ENCODE data around the gene CPTP. TPM values are rescaled to one million over a fixed set of nuclear protein-coding genes. Genes with fewer than 3 reads are reported as not detected.

Gene CPTP
- total and polyA plus RNA-seq, 11 donors: 50.7 to 226 (median 72.4) TPM

DNA sequence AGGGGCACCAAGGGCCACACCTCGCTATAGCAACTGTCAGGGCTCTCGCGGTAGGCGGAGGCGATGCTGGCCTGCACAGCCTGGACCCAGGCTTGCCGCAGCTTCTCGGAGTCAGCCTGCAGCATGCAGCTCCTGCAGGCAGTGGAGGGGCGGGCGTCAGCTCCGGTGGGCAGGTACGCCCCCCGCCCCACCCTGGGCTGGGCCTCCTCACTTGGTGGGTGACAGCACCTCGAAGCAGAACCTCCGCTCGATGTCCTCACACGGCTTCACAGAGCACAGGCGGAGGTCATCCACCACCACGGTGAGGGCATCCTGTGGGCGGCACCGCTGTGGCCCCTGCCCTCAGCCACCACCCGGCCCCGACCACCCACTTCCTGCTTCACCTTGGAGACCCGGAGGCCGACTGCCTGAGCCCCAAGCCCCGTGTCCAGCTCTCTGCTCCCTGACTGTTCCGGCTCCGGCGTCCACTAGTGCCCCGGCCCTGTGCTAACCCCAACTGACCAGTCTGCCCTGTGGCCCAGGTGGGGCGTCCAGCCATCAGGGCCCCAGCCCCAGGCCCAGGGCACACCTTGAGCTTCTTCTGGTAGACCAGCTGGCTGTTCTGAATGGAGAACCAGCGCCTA lies 26.7 kb upstream of the CPTP start:
- Histone ChIP-seq H3K36me3 (peaks cover 0 to 60% (median 12%) of the 10 kb centered on the region in 9 donors), H3K4me3 (no peak overlapping the region), H3K4me1 (no peaks in the 10 kb centered on the region), H3K27ac (no peak overlapping the region), H3K27me3 (no peaks in the 10 kb centered on the region), H3K9me3 (no peaks in the 10 kb centered on the region)
- TF ChIP-seq, protein P1, sequence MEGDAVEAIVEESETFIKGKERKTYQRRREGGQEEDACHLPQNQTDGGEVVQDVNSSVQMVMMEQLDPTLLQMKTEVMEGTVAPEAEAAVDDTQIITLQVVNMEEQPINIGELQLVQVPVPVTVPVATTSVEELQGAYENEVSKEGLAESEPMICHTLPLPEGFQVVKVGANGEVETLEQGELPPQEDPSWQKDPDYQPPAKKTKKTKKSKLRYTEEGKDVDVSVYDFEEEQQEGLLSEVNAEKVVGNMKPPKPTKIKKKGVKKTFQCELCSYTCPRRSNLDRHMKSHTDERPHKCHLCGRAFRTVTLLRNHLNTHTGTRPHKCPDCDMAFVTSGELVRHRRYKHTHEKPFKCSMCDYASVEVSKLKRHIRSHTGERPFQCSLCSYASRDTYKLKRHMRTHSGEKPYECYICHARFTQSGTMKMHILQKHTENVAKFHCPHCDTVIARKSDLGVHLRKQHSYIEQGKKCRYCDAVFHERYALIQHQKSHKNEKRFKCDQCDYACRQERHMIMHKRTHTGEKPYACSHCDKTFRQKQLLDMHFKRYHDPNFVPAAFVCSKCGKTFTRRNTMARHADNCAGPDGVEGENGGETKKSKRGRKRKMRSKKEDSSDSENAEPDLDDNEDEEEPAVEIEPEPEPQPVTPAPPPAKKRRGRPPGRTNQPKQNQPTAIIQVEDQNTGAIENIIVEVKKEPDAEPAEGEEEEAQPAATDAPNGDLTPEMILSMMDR (IDR thresholded peaks at IDR 0.05): no peak
- TF ChIP-seq POLR2A (IDR thresholded peaks at IDR 0.05): no peak
- intact Hi-C loops (cut with DNase I): loop anchor here in 2 of 10 donors (10.0 kb wide), 2 partner anchors 263 to 313 kb away; partner anchors contain the start of gene PERM1 (in 1 of the 2)
- ATAC-seq: no peak
- 92 to 94% (median 94%) methylated on average over 16 to 31 of the region's 31 CpGs for WGBS, 4 donors
- DNase-seq: no peak

DNA sequence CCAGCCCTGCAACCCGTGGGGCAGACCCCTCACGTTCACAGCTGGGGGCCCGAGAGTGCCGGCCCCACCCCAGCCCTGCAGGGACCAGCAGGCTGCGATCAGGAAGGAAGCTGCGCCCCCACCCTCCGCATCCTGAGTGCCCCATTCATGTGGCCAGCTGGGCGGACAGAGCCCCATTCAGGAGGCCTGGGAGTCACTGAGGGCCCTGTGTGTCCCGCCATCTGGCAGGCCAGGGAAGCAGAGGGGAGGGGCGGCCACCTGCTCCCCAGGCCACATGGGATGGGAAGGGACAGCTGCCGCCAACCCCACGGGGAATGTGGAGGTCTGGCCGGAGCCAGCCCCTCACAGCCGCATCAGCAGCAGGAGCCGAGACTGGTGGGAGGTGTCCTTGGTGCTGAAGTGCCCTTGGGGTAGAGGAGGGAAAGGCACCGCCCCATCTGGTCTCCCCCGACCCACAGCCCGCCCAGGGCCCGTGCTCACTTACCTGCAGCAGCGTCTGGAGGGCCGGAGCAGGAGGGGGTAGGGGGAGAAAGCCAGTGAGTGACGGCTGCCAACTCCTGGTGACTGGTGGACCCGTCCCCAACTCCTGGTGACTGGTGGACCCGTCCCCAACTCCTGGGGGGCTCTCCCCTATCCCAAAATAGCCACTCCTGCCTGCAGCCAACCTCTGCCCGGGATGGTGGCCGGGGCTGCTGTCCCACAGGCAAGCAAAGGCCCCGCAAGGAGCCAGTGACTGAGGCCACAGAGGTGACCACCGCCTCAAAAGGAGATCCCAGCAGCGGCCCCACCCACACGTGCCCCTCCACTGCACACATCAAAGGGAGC lies 25.5 kb upstream of the CPTP start:
- TF ChIP-seq, protein P1 (IDR thresholded peaks at IDR 0.05): no peak
- no peak for TF ChIP-seq POLR2A (IDR thresholded peaks at IDR 0.05)
- no peaks in the 10 kb centered on the region for H3K9me3 ChIP-seq
- ATAC-seq: no peak
- H3K36me3 ChIP-seq: peaks cover 0 to 49% (median 12%) of the 10 kb centered on the region in 9 donors
- no peak for DNase-seq
- H3K27ac ChIP-seq: no peak overlapping the region
- H3K27me3 ChIP-seq: no peaks in the 10 kb centered on the region
- intact Hi-C loops (cut with DNase I): loop anchor here in 2 of 10 donors (10.0 kb wide), 2 partner anchors 264 to 314 kb away; partner anchors contain the start of gene PERM1 (in 1 of the 2)
- peaks cover 0 to 11% (median 3%) of the 10 kb centered on the region in 12 donors for H3K4me1 ChIP-seq
- 58 to 82% (median 62%) methylated on average over 18 to 30 of the region's 30 CpGs for WGBS, 4 donors
- no peak overlapping the region for H3K4me3 ChIP-seq

- Histone ChIP-seq H3K9me3 (no peaks in the 10 kb centered on the region), H3K27ac (no peak overlapping the region), H3K27me3 (no peaks in the 10 kb centered on the region), H3K36me3 (peaks cover 0 to 41% (median 12%) of the 10 kb centered on the region in 9 donors), H3K4me3 (no peak overlapping the region), H3K4me1 (peaks cover 0 to 19% (median 11%) of the 10 kb centered on the region in 12 donors)
- DNase-seq (no peak), ATAC-seq (no peak)
- intact Hi-C loops (cut with DNase I): loop anchor here in 2 of 10 donors (10.0 kb wide), 2 partner anchors 265 to 315 kb away; partner anchors contain the start of gene PERM1 (in 1 of the 2)
- TF ChIP-seq, protein P1 (IDR thresholded peaks at IDR 0.05): peak in 2 of 12 donors; percentile 15 to 16
- TF ChIP-seq POLR2A (IDR thresholded peaks at IDR 0.05): no peak
- 88 to 93% (median 90%) methylated on average over 14 to 22 of the region's 22 CpGs for WGBS, 4 donors
Measured at GRCh38 chr1:1299686-1300351, 24.8 kb upstream of the CPTP start.

Data from heart left ventricle (tissue), 16 donors.